CD1c-positive myeloid dendritic cell (primary cell): ENCODE data around the gene PROSER3.
"Not testable (repeated sequence)": the region's sequence is repeated elsewhere in the genome, so short reads cannot be mapped to it uniquely, and the experiment has no call there.

Experiments used
- DNase-seq: peaks from one replicate; pipeline ENCODE4 v3.0.0-alpha.2; 2016; ENCODE audit errors: extremely low spot score

Gene PROSER3

GRCh38 chr19:35753634-35754369, 4.2 kb upstream of the PROSER3 start:
- no peak for DNase-seq

DNA sequence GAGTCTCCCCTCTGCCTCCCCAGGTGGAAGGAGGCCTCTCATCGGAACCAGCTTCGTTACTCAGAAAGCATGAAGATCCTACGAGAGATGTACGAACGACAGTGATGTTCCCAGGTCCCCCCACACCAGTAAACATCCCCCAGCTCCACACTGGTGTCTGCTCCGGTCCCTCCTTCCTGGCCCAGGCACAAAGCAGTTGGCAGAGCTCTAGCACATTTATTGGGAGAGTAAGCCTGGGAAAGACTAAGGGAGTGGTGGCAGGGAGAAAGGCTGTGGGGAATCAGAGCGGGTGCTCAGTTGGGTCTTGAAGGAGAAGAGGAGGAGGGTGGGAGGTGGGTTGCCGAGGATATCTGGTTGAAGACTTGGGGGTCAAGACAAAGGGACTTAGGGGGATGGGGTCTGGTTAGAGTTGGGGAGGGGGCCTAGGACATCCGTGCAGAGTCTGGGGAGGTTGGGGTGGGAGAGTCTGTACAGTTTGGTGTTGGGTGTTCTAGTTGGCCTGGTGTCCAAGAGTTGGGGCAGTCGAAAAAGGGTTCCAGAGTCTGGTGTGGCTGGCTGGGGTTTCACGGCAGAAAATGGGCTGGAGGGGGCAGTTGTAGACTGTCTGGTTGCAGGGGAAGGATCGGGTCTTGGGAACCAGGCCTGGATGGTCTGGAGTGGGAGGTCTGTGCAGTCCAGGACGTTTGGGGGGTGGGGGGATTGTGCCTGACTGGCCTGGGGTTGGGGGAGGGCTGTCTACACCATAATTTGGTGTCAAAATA, 3.4 kb upstream of the PROSER3 start:
- DNase-seq = no peak

- no peak for DNase-seq
Observed at GRCh38 chr19:35755131-35755549, 2.8 kb upstream of the PROSER3 start.

- DNase-seq = peak; percentile 64
Observed at GRCh38 chr19:35755550-35756376, 2.2 kb upstream of the PROSER3 start.

- DNase-seq = no peak
Observed at GRCh38 chr19:35756377-35757230, 1.4 kb upstream of the PROSER3 start, which contains the start of gene HSPB6. HSPB6 (minus strand) TSS chr19:35757029; CDS start chr19:35757008, 21 bp downstream.

DNA sequence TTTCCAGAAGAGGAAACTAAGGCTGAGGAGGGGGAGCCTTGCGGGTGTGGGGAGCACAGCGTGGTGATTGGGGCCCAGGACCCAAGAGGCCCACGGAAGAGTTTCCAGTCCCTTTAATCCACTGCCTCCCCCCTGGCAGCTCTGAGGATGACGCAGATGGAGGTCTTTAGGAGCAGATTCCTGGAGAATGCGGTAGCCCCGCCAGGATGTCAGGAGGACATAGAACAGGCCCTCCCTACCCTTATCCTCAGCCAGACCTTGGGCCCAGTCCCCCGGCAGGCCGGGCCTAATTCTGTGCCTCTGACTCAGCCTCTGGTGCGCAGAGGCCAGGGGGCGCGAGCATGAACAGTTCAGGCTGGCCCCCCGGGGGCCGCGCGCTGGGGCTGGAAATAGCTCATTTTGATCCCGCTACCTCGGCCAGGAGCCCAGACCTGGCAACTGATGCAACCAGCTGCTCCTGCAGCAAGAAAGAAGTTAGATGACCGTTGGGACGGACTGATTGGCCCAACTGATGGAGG, 686 bp upstream of the PROSER3 start:
- no peak for DNase-seq

GRCh38 chr19:35759697-35760096, 1.7 kb downstream of the PROSER3 start:
- no peak for DNase-seq

DNA sequence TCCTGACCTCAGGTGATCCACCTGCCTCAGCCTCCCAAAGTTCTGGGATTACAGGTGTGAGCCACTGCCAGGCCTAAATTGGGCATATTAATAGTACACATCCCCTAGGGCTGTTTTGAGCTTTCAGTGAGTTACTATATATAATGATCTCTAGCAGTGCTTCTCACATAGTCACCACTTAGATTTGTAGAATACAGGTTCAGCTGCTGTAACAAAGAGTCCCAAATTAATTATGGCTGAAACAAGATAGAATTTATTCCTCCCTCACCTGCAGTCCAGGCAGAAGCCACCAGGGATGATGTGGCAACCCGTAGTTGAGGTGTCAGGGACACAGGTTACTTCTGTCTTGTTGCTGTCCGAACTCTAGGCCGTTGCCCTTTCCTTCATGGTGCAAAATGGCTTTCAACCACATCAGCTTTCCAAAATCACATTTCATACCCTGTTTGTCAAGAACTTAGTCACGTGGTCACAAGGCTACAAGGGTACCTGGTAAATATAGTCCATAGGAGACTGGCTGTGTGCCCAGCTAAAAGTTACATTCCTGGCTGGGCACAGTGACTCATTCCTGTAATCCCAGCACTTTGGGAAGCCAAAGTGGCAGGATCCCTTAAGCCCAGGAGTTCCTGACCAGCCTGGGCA, 2.9 kb downstream of the PROSER3 start:
- no peak for DNase-seq

- no peak for DNase-seq
Observed at GRCh38 chr19:35764432-35765315, 6.7 kb downstream of the PROSER3 start.

DNA sequence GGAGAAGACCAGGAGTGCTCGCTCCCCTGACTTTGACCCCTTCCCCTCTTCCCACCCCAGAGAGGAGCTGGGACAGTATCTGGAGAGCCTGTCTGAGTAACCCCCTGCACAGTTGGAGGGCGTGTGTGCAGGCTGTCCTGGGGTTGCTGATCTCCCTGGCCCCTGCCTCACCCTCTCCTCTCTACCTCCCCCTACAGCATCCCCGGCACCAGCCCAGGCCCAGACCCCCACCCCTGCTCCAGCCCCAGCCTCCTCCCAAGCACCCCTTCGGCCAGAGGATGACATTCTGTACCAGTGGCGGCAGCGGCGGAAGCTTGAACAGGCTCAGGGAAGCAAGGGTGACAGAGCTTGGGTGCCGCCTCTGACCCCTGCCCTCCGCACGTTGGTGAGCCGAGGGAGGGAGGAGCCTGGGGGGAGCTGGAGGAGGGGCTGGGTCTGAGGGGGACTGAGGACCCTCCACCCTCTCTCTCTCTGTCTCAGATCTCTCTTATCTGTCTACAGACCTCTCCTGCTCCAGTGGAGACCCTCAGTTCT, 8.7 kb downstream of the PROSER3 start:
- no peak for DNase-seq

DNA sequence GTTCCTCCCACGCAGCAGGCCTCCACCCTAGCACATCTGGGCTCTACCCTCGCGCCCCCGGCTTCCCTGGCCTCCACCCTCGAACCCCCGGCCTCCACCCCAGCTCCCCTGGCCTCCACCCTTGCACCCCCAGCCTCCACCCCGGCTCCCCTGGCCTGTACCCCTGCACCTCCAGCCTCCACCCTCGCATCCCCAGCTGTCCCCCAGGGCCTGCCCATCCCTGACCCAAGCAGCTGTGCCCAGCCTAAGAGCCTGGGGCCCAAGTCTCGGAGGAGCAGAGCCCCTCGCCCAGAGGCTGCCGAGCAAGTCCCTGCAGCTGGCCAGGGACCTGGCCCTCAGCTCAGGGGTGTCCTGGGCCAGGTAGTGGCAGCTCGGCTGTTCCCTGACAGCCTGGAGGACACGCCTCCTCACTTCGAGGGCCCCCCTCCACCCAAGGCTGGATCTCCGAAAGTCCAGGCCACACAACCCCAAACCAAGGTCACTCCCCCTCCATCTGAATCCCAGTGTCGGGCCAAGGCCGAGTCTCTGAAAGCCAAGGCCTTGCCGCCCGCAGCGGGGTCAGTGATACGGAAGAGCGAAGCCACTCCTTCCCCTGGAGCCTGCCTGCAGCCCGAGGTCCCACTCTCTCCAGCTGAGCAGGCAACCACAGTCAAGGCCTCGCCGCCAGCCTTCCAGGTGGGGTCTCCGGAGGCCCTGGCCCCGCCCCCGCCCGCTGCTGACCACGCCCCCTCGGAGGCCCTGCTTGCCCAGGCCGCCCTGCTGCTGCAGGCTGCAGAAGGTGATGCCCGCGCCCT, 9.5 kb downstream of the PROSER3 start:
- no peak for DNase-seq

- DNase-seq = no peak
Observed at GRCh38 chr19:35768082-35768421, 10.1 kb downstream of the PROSER3 start.

GRCh38 chr19:35772362-35772761, 14.4 kb downstream of the PROSER3 start:
- DNase-seq = not testable (repeated sequence)

- no peak for DNase-seq
Observed at GRCh38 chr19:35773020-35773806, 15.2 kb downstream of the PROSER3 start.

GRCh38 chr19:35774274-35775045, 16.5 kb downstream of the PROSER3 start:
- DNase-seq = no peak

- DNase-seq = no peak
Observed at GRCh38 chr19:35775046-35775297, 17.0 kb downstream of the PROSER3 start.
